SU-DHL-6 (cell line): ENCODE results near the gene SLC38A9.

ENCODE experiments used
- H2AFZ ChIP-seq: fragments of 200-600 bp; sonication (generic); 2 replicates; pipeline ENCODE4 v1.6.1; 2014; ENCODE audit warnings: low read depth, mild to moderate bottlenecking, moderate library complexity, mixed read lengths, antibody characterized with exemption, low read length; ENCODE audit not compliant: severe bottlenecking
- H3F3A ChIP-seq: fragments of 200-600 bp; shearing (Covaris generic); 2 replicates; pipeline ENCODE4 v1.6.0; 2016; ENCODE audit warnings: antibody characterized with exemption, mild to moderate bottlenecking; ENCODE audit not compliant: insufficient read depth
- H3K27ac ChIP-seq: fragments of 200-600 bp; sonication (generic); 2 replicates; pipeline ENCODE4 v1.5.1; 2016; ENCODE audit warnings: low read depth, mild to moderate bottlenecking, low read length, moderate library complexity, mixed read lengths
- H3K27me3 ChIP-seq: fragments of 200-600 bp; sonication (generic), shearing (Covaris generic); 2 replicates; pipeline ENCODE4 v1.6.0; 2014; ENCODE audit warnings: mild to moderate bottlenecking, low read length
- H3K36me3 ChIP-seq: fragments of 200-600 bp; sonication (generic); 2 replicates; pipeline ENCODE4 v1.6.1; 2014; ENCODE audit warnings: mild to moderate bottlenecking, low read length, mixed read lengths
- H3K4me2 ChIP-seq: fragments of 300-600, 200-600 bp; shearing (Covaris generic), sonication (generic); 2 replicates; pipeline ENCODE4 v1.6.0; 2014; ENCODE audit warnings: low read length, low read depth, mild to moderate bottlenecking; ENCODE audit not compliant: poor library complexity, severe bottlenecking
- H3K4me3 ChIP-seq: fragments of 200-600 bp; sonication (generic); 2 replicates; pipeline ENCODE4 v1.5.1; 2014; ENCODE audit warnings: antibody characterized with exemption, low read length, mild to moderate bottlenecking, mixed read lengths; ENCODE audit not compliant: insufficient read depth, poor library complexity, severe bottlenecking
- H3K79me2 ChIP-seq: fragments of 200-600 bp; sonication (generic); 2 replicates; pipeline ENCODE4 v1.6.1; 2014; ENCODE audit warnings: mild to moderate bottlenecking, low read length, moderate library complexity; ENCODE audit not compliant: insufficient read depth
- H3K9ac ChIP-seq: fragments of 200-600 bp; sonication (generic); 2 replicates; pipeline ENCODE4 v1.7.0; 2014; ENCODE audit warnings: mild to moderate bottlenecking, low read length
- H3K9me2 ChIP-seq: fragments of 200-600 bp; sonication (generic); replicated peaks from 2 replicates; pipeline ENCODE4 v1.6.1; 2014; ENCODE audit warnings: low read length; ENCODE audit not compliant: insufficient read depth
- H3K9me3 ChIP-seq: fragments of 200-600 bp; sonication (generic); 2 replicates; pipeline ENCODE4 v1.6.1; 2014; ENCODE audit warnings: low read length, mixed read lengths; ENCODE audit not compliant: insufficient read depth
- H4K20me1 ChIP-seq: fragments of 200-600 bp; sonication (generic); 2 replicates; pipeline ENCODE4 v1.6.1; 2014; ENCODE audit warnings: low read depth, mild to moderate bottlenecking, antibody characterized with exemption, low read length, moderate library complexity, mixed read lengths
- EZH2phosphoT487 ChIP-seq: fragments of 200-600 bp; sonication (generic), shearing (Covaris generic); conservative IDR thresholded peaks from 2 replicates; pipeline ENCODE4 v1.6.1; 2018; ENCODE audit warnings: mild to moderate bottlenecking, antibody characterized with exemption, low read length, moderate library complexity, mixed read lengths
- TF ChIP-seq, protein P1 (sequence below): fragments of 200-600 bp; sonication (generic); IDR thresholded peaks from one replicate; pipeline ENCODE4 v1.5.1; 2017; ENCODE audit warnings: antibody characterized with exemption, mild to moderate bottlenecking, low read length, moderate library complexity; ENCODE audit not compliant: insufficient read depth, poor library complexity, severe bottlenecking

Gene SLC38A9

GRCh38 chr5:55668356-55668755 is 43.8 kb downstream of the SLC38A9 start:
- Histone ChIP-seq H3K9ac (no peak overlapping the region), H3K4me3 (no peak overlapping the region), H3K4me2 (no peak overlapping the region), H3K27me3 (no peaks in the 10 kb centered on the region), H3K9me3 (no peaks in the 10 kb centered on the region), H3K27ac (no peak overlapping the region), H2AFZ (no peak overlapping the region), H3F3A (peaks cover 8% of the 10 kb centered on the region; the same call in 1 of the 2 replicates), H3K36me3 (peaks cover 5% of the 10 kb centered on the region; the same call in 1 of the 2 replicates), H4K20me1 (no peaks in the 10 kb centered on the region), H3K9me2 (no peaks in the 10 kb centered on the region), H3K79me2 (no peaks in the 10 kb centered on the region)
- TF ChIP-seq, protein P1, sequence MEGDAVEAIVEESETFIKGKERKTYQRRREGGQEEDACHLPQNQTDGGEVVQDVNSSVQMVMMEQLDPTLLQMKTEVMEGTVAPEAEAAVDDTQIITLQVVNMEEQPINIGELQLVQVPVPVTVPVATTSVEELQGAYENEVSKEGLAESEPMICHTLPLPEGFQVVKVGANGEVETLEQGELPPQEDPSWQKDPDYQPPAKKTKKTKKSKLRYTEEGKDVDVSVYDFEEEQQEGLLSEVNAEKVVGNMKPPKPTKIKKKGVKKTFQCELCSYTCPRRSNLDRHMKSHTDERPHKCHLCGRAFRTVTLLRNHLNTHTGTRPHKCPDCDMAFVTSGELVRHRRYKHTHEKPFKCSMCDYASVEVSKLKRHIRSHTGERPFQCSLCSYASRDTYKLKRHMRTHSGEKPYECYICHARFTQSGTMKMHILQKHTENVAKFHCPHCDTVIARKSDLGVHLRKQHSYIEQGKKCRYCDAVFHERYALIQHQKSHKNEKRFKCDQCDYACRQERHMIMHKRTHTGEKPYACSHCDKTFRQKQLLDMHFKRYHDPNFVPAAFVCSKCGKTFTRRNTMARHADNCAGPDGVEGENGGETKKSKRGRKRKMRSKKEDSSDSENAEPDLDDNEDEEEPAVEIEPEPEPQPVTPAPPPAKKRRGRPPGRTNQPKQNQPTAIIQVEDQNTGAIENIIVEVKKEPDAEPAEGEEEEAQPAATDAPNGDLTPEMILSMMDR = no peak
- TF ChIP-seq EZH2phosphoT487 = no peak

DNA sequence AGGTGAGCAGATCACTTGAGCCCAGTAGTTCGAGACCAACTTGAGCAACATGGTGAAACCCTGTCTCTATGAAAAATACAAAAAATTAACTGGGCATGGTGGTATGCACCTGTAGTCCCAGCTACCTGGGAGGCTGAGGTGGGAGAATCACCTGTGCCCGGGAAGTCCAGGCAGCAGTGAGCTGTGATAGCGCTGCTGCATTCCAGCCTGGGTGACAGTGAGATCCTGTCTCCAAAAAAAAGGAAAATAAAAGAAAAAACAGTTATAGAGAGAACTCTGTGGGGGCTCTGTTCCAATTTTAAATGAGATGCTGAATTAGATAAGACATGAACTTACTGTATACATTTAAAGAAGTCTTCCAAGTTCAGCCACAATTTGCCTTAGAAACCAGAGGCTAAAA is 44.2 kb downstream of the SLC38A9 start:
- Histone ChIP-seq H3K27ac (no peak overlapping the region), H3K9me3 (no peaks in the 10 kb centered on the region), H3K4me2 (no peak overlapping the region), H3K79me2 (no peaks in the 10 kb centered on the region), H2AFZ (no peak overlapping the region), H3F3A (peaks cover 8% of the 10 kb centered on the region; the same call in 1 of the 2 replicates), H3K36me3 (peaks cover 5% of the 10 kb centered on the region; the same call in 1 of the 2 replicates), H3K4me3 (no peak overlapping the region), H4K20me1 (no peaks in the 10 kb centered on the region), H3K9ac (no peak overlapping the region), H3K27me3 (no peaks in the 10 kb centered on the region), H3K9me2 (no peaks in the 10 kb centered on the region)
- TF ChIP-seq EZH2phosphoT487 = no peak
- TF ChIP-seq, protein P1 = no peak

- Histone ChIP-seq H3K27me3 (no peaks in the 10 kb centered on the region), H3K36me3 (peaks cover 5% of the 10 kb centered on the region; the same call in 1 of the 2 replicates), H3K4me2 (no peak overlapping the region), H3K79me2 (no peaks in the 10 kb centered on the region), H3F3A (peaks cover 8% of the 10 kb centered on the region; the same call in 1 of the 2 replicates), H2AFZ (no peak overlapping the region), H3K9me3 (no peaks in the 10 kb centered on the region), H3K9me2 (no peaks in the 10 kb centered on the region), H4K20me1 (no peaks in the 10 kb centered on the region), H3K27ac (no peak overlapping the region), H3K9ac (no peak overlapping the region), H3K4me3 (no peak overlapping the region)
- TF ChIP-seq, protein P1 = no peak
- TF ChIP-seq EZH2phosphoT487 = no peak
Observed at GRCh38 chr5:55665065-55665464, 47.1 kb downstream of the SLC38A9 start.
